Vagina (tissue), 2 donors: Measurements from ENCODE around the gene IFT27. TPM values are rescaled to one million over a fixed set of nuclear protein-coding genes. Genes with fewer than 3 reads are reported as not detected.

Experiments used
- DNase-seq, 2 donors: peaks; one replicate each; pipeline ENCODE4 v3.0.0-alpha.2; 2017; ENCODE audit errors: extremely low spot score in 2 of 2
- H3K27ac ChIP-seq: fragments of 200-600 bp; sonication (generic); one replicate; pipeline ENCODE4 v1.5.1; 2019
- H3K27me3 ChIP-seq: fragments of 200-600 bp; sonication (generic); one replicate; pipeline ENCODE4 v1.5.1; 2019
- H3K36me3 ChIP-seq, 2 donors: fragments of 200-600 bp; sonication (generic); one replicate each; pipeline ENCODE4 v1.5.1; 2017 to 2019
- H3K4me1 ChIP-seq: fragments of 200-600 bp; sonication (generic); one replicate; pipeline ENCODE4 v1.5.1; 2019
- H3K4me3 ChIP-seq, 2 donors: fragments of 200-600 bp; sonication (generic); 1 replicate in 1 of 2; 2 replicates in 1 of 2; pipeline ENCODE4 v1.5.1; 2016 to 2019
- H3K9me3 ChIP-seq: fragments of 200-600 bp; sonication (generic); one replicate; pipeline ENCODE4 v1.5.1; 2019
- CTCF ChIP-seq, 3 experiments: fragments of 450-650 bp in 2 of 3; fragments of 200-600 bp in 1 of 3; sonication (generic) in 1 of 3; IDR thresholded peaks; one replicate each; pipeline ENCODE4 v1.5.1; 2017 to 2019; ENCODE audit warnings: antibody characterized with exemption in 3 of 3, mild to moderate bottlenecking in 2 of 3, moderate library complexity in 2 of 3
- POLR2A ChIP-seq, 2 donors: fragments of 450-650 bp; IDR thresholded peaks; one replicate each; pipeline ENCODE4 v1.6.1; 2017; ENCODE audit warnings: antibody characterized with exemption in 2 of 2, mild to moderate bottlenecking in 2 of 2, moderate library complexity in 2 of 2
- POLR2AphosphoS5 ChIP-seq, 2 donors: sonication (generic); formaldehyde crosslinking; IDR thresholded peaks; one replicate each; pipeline ENCODE4 v1.9.0; 2017; ENCODE audit warnings: antibody characterized with exemption in 2 of 2, mild to moderate bottlenecking in 2 of 2, low read depth in 1 of 2; ENCODE audit not compliant: insufficient read depth in 1 of 2
- intact Hi-C: fragments of 100-400 bp; cut with DNase I; formaldehyde crosslinking; loops from one replicate; pipeline ENCODE4 v1.15.1; 2023
- total RNA-seq: library from RNA; depleted of rRNA; stranded (reverse); fragments of >200 nt; gene quantifications from one replicate; pipeline ENCODE4 v1.2.3, GENCODE V29; 2016

The IFT27 gene
- total RNA-seq, 1 donor from 2014 or later: 15.0 TPM

- no peak for DNase-seq
- Histone ChIP-seq H3K36me3 (no peaks in the 10 kb centered on the region), H3K27me3 (no peaks in the 10 kb centered on the region), H3K4me3 (no peak overlapping the region), H3K9me3 (no peaks in the 10 kb centered on the region), H3K4me1 (no peaks in the 10 kb centered on the region), H3K27ac (no peak overlapping the region)
- TF ChIP-seq POLR2AphosphoS5 (IDR thresholded peaks at IDR 0.05; ENCODE audit: insufficient read depth in 1 of 2, low read depth in 1 of 2) (no peak), CTCF (IDR thresholded peaks at IDR 0.05) (no peak), POLR2A (IDR thresholded peaks at IDR 0.05) (no peak)
- intact Hi-C loops: no loop called here
Observed at GRCh38 chr22:36797911-36798673, 22.2 kb upstream of the IFT27 start.

- no peak overlapping the region for H3K4me3 ChIP-seq
- TF ChIP-seq CTCF (IDR thresholded peaks at IDR 0.05) (no peak), POLR2A (IDR thresholded peaks at IDR 0.05) (no peak), POLR2AphosphoS5 (IDR thresholded peaks at IDR 0.05; ENCODE audit: insufficient read depth in 1 of 2, low read depth in 1 of 2) (no peak)
- H3K27me3 ChIP-seq: no peaks in the 10 kb centered on the region
- H3K4me1 ChIP-seq: no peaks in the 10 kb centered on the region
- intact Hi-C loops: no loop called here
- H3K9me3 ChIP-seq: no peaks in the 10 kb centered on the region
- DNase-seq: no peak
- no peaks in the 10 kb centered on the region for H3K36me3 ChIP-seq
- no peak overlapping the region for H3K27ac ChIP-seq
Observed at GRCh38 chr22:36797374-36797773, 21.5 kb upstream of the IFT27 start.

GRCh38 chr22:36796552-36797175, 20.7 kb upstream of the IFT27 start:
- no peaks in the 10 kb centered on the region for H3K27me3 ChIP-seq
- no peak overlapping the region for H3K27ac ChIP-seq
- H3K36me3 ChIP-seq: no peaks in the 10 kb centered on the region
- DNase-seq: no peak
- no peak overlapping the region for H3K4me3 ChIP-seq
- no peak for TF ChIP-seq POLR2A (IDR thresholded peaks at IDR 0.05)
- TF ChIP-seq CTCF (IDR thresholded peaks at IDR 0.05): no peak
- TF ChIP-seq POLR2AphosphoS5 (IDR thresholded peaks at IDR 0.05; ENCODE audit: insufficient read depth in 1 of 2, low read depth in 1 of 2): no peak
- H3K4me1 ChIP-seq: no peaks in the 10 kb centered on the region
- intact Hi-C loops: no loop called here
- H3K9me3 ChIP-seq: no peaks in the 10 kb centered on the region

GRCh38 chr22:36795633-36796032, 19.7 kb upstream of the IFT27 start:
- H3K9me3 ChIP-seq: no peaks in the 10 kb centered on the region
- intact Hi-C loops: no loop called here
- H3K27me3 ChIP-seq: no peaks in the 10 kb centered on the region
- no peak overlapping the region for H3K27ac ChIP-seq
- TF ChIP-seq CTCF (IDR thresholded peaks at IDR 0.05) (no peak), POLR2AphosphoS5 (IDR thresholded peaks at IDR 0.05; ENCODE audit: insufficient read depth in 1 of 2, low read depth in 1 of 2) (no peak), POLR2A (IDR thresholded peaks at IDR 0.05) (no peak)
- H3K36me3 ChIP-seq: no peaks in the 10 kb centered on the region
- H3K4me1 ChIP-seq: no peaks in the 10 kb centered on the region
- H3K4me3 ChIP-seq: no peak overlapping the region
- DNase-seq: no peak

- intact Hi-C loops: no loop called here
- no peaks in the 10 kb centered on the region for H3K4me1 ChIP-seq
- no peaks in the 10 kb centered on the region for H3K27me3 ChIP-seq
- H3K36me3 ChIP-seq: no peaks in the 10 kb centered on the region
- H3K27ac ChIP-seq: no peak overlapping the region
- TF ChIP-seq CTCF (IDR thresholded peaks at IDR 0.05) (no peak), POLR2AphosphoS5 (IDR thresholded peaks at IDR 0.05; ENCODE audit: insufficient read depth in 1 of 2, low read depth in 1 of 2) (no peak), POLR2A (IDR thresholded peaks at IDR 0.05) (no peak)
- H3K4me3 ChIP-seq: no peak overlapping the region
- H3K9me3 ChIP-seq: no peaks in the 10 kb centered on the region
- DNase-seq: no peak
Observed at GRCh38 chr22:36790648-36791047, 14.7 kb upstream of the IFT27 start.
